ENCODE data around the gene TREML2. TPM values are rescaled to one million over a fixed set of nuclear protein-coding genes. Genes with fewer than 3 reads are reported as not detected.

The TREML2 gene
- total and polyA plus RNA-seq, 2 of the 13 experiments (the other 11 are each of a cell fraction or from before 2014, with no cell fraction given): not detected

DNA sequence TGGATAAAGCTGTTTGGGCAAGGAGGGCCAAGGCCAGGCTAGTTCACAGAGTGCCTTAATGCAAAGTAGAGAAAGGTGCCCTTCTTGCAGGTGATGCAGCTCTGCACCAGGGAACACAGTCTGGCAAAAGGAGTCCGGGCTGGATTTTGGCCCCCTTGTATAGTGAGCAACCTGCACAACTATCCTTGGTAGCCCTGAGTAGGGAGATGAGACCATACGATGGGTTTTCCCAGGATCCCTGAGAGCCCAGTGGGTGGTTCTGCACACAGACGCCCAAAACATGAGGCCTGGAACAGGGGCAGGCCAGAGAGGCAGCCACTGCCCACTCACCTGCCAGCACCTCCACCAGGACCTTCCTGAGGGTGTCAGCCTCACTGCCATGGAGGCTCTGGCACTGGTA lies 40.0 kb downstream of the TREML2 start (continued):
- no peak for TF ChIP-seq ZNF841 (CRISPR knock-in tag; IDR thresholded peaks at IDR 0.05; ENCODE audit: borderline replicate concordance)
- TF ChIP-seq, protein P1, sequence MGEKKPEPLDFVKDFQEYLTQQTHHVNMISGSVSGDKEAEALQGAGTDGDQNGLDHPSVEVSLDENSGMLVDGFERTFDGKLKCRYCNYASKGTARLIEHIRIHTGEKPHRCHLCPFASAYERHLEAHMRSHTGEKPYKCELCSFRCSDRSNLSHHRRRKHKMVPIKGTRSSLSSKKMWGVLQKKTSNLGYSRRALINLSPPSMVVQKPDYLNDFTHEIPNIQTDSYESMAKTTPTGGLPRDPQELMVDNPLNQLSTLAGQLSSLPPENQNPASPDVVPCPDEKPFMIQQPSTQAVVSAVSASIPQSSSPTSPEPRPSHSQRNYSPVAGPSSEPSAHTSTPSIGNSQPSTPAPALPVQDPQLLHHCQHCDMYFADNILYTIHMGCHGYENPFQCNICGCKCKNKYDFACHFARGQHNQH (CRISPR knock-in tag; IDR thresholded peaks at IDR 0.05): no peak
- TF ChIP-seq, protein P2, sequence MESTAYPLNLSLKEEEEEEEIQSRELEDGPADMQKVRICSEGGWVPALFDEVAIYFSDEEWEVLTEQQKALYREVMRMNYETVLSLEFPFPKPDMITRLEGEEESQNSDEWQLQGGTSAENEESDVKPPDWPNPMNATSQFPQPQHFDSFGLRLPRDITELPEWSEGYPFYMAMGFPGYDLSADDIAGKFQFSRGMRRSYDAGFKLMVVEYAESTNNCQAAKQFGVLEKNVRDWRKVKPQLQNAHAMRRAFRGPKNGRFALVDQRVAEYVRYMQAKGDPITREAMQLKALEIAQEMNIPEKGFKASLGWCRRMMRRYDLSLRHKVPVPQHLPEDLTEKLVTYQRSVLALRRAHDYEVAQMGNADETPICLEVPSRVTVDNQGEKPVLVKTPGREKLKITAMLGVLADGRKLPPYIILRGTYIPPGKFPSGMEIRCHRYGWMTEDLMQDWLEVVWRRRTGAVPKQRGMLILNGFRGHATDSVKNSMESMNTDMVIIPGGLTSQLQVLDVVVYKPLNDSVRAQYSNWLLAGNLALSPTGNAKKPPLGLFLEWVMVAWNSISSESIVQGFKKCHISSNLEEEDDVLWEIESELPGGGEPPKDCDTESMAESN (CRISPR knock-in tag; conservative IDR thresholded peaks at IDR 0.05): no peak
- TF ChIP-seq NR2F6 (IDR thresholded peaks at IDR 0.05): no peak
- TF ChIP-seq NR2F6 (CRISPR knock-in tag; IDR thresholded peaks at IDR 0.05): no peak

GRCh38 chr6:41159415-41160082 lies 41.4 kb downstream of the TREML2 start:
- 21% methylated on average over 9 of the region's 12 CpGs for WGBS (ENCODE audit: low lambda C conversion rate)
- Histone ChIP-seq H3K27me3 (ENCODE audit: control insufficient read depth in 1 of 2, insufficient read depth in 2 of 2, low read length in 2 of 2) (peaks cover 1 to 24% of the 10 kb centered on the region in 2 experiments; a peak in 2 of 5 replicates), H4K20me1 (ENCODE audit: insufficient read depth, low read length) (no peaks in the 10 kb centered on the region), H3K79me2 (ENCODE audit: insufficient read depth, low read length) (no peaks in the 10 kb centered on the region), H3K27ac (ENCODE audit: extremely low read length, insufficient read depth, low read length) (no peak overlapping the region), H3K4me2 (ENCODE audit: low read depth, low read length) (no peak overlapping the region), H3K4me1 (ENCODE audit: insufficient read depth, low read length) (peaks cover 19% of the 10 kb centered on the region), H3K9me3 (ENCODE audit: low read length) (no peaks in the 10 kb centered on the region), H3K4me3 (replicated peaks in 1 of 3; ENCODE audit: insufficient read depth in 1 of 3, low read depth in 2 of 3, low read length in 3 of 3) (no peak overlapping the region), H3K9ac (ENCODE audit: insufficient read depth, low read depth, low read length) (no peak overlapping the region), H3K36me3 (replicated peaks in 1 of 2; ENCODE audit: control insufficient read depth in 1 of 2, insufficient read depth in 2 of 2, low read length in 2 of 2) (no peaks in the 10 kb centered on the region), H2AFZ (ENCODE audit: low read length) (no peak overlapping the region)
- intact Hi-C loops (cut with micrococcal nuclease; ENCODE audit: unreplicated experiment): no loop called here
- DNase-seq (ENCODE audit: low spot score) (no peak), ATAC-seq (no peak), FAIRE-seq (no peak)
- ChIA-PET POLR2A (no interaction called here), CTCF (ENCODE audit: low intra/inter-chr PET ratio, low total read pairs) (no interaction called here)
- BruUV-seq (replicated peaks): no TSS peak
- in situ Hi-C loops (cut with HindIII; ENCODE audit: extremely low pct_ligation_motif_present, low pct_unique_long_range_greater_than_20kb): no loop called here
- TF ChIP-seq ZSCAN30 (CRISPR knock-in tag; IDR thresholded peaks at IDR 0.05): no peak
- TF ChIP-seq NFE2L2 (IDR thresholded peaks at IDR 0.05; ENCODE audit: low read length): no peak
- no peak for TF ChIP-seq MAFF (IDR thresholded peaks at IDR 0.05; ENCODE audit: low read depth, low read length)
- no peak for TF ChIP-seq MIXL1 (CRISPR knock-in tag; IDR thresholded peaks at IDR 0.05)
- TF ChIP-seq, protein P3, sequence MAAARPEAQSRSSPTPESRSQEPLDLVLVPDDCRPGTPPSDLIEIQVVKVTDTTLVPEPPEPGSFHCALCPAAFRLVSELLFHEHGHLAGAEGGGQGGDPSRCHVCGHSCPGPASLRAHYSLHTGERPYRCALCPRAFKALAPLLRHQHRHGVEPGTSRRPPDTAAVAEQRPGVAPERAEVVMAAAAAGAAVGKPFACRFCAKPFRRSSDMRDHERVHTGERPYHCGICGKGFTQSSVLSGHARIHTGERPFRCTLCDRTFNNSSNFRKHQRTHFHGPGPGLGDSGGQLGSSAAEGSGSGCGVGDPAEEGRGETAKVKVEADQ (CRISPR knock-in tag; IDR thresholded peaks at IDR 0.05; ENCODE audit: borderline replicate concordance): no peak
- TF ChIP-seq AKAP8 (CRISPR knock-in tag; IDR thresholded peaks at IDR 0.05): no peak
- TF ChIP-seq SKI (IDR thresholded peaks at IDR 0.05; ENCODE audit: partially characterized antibody): no peak
- no peak for TF ChIP-seq SOX6 (IDR thresholded peaks at IDR 0.05)
- no peak for TF ChIP-seq SOX6 (CRISPR knock-in tag; IDR thresholded peaks at IDR 0.05)
- no peak for TF ChIP-seq EP300 (IDR thresholded peaks at IDR 0.05; ENCODE audit: low read depth in 2 of 2, low read length in 2 of 2)
- TF ChIP-seq EP300 (CRISPR knock-in tag; IDR thresholded peaks at IDR 0.05; ENCODE audit: borderline replicate concordance): no peak
